Measurements from ENCODE around the gene TXNL4A. TPM values are rescaled to one million over a fixed set of nuclear protein-coding genes. Genes with fewer than 3 reads are reported as not detected.
A peak's percentile ranks its signal among the peaks of the same experiment; 100 is the strongest.

TXNL4A gene
- total RNA-seq, 4 donors from 2014 or later = 18.0 to 47.6 (median 33.6) TPM

GRCh38 chr18:79942786-79943607 lies 45.4 kb downstream of the TXNL4A start:
- no peak for TF ChIP-seq CTCF (IDR thresholded peaks at IDR 0.05)
- no peak for ATAC-seq (ENCODE audit: low FRiP score)
- DNase-seq (ENCODE audit: low spot score) = peak; percentile 18

GRCh38 chr18:79942211-79942610 lies 46.2 kb downstream of the TXNL4A start:
- no peak for TF ChIP-seq CTCF (IDR thresholded peaks at IDR 0.05)
- DNase-seq (ENCODE audit: low spot score) = peak; percentile 3
- no peak for ATAC-seq (ENCODE audit: low FRiP score)

DNA sequence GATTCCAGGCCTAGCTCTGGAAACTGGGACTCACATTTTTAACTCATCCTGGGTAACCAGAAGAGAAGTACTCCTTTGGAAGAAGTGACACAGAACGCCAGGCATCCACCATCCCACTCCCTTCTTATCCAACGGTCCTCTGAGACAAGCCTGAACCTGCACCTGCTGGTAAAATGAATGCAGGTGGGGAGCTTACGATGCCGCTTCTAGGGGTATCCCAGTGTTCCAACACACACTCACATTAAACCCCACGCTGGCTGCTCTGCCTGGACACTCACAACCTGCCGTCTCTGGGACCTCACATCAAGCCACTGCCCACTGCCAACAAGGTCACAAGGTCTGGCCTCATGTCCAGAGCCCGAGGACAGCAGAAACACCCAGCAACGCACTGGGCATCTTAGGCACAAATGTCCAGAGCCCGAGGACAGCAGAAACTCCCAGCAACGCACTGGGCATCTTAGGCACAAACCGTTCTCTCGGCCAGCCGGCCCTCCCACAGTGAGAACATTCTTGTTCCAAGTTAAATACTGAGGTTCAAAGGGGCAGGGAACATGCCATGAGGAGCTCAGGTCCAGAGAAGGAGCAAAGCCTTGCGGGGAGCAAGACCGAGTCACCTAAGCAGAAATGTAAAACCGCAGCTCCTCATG lies 46.8 kb downstream of the TXNL4A start:
- TF ChIP-seq CTCF (IDR thresholded peaks at IDR 0.05) = no peak
- ATAC-seq (ENCODE audit: low FRiP score) (no peak), DNase-seq (ENCODE audit: low spot score) (peak; percentile 10)

DNA sequence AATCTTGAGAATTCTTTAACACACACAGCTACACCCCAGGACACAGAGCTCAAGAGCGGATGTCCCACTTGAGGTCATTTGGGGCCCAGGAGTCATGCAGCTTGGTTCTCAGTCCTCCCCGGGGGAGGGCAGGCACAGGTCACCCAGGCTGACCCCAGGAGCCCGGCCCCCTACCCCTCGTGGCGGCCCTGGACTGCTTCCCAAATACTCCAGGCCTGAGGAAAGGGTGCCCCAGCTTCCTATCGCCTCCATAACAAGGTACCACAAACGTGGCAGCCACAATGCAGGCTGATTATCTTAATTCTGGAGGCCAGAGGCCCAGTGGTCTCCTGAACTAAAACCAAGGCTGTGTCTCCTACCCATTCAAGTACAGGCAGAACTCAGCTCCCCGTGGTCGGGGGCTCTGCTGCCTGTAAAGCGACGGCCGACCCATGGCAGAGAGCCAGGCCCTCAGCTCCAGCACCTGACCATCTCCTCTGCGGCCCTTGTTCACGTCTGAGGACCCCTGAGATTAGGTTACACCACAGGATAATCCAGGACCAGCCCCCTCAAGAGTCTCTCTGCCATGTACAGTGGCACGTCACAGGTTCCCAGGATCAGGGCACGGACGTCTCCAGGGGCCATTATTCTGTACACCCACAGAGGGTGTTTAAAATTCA lies 47.4 kb downstream of the TXNL4A start:
- TF ChIP-seq CTCF (IDR thresholded peaks at IDR 0.05) = no peak
- DNase-seq (ENCODE audit: low spot score) (peak; percentile 17), ATAC-seq (ENCODE audit: low FRiP score) (no peak)

DNA sequence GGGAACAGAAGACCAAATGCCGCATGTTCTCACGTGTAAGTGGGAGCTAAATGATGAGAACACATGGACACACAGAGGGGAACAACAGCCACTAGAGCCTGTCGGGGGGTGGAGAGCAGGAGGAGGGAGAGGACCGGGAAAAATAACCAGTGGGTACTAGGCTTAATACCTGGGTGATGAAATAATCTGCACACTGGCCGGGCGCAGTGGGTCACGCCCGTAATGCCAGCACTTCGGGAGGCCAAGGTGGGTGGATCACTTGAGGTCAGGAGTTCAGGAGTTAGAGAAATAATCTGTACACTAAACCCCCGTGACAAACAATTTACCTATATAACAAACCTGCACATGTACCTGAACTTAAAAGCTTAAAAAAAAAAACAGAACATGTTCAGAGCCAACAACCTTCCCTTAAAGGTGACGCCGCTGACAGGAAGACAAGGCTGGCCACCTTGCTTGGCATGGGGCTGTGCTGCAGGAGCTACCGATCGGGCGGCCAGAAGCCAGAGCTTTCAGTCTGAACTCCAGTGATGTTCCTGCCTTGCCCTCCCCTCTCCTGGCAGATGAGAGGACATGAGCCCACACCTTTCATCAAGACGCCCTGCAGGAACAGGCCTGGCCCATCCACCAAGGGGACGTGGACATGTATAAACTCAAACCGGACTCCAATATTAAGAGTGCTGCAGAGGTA lies 48.1 kb downstream of the TXNL4A start:
- peak; percentile 4 for DNase-seq (ENCODE audit: low spot score)
- ATAC-seq (ENCODE audit: low FRiP score) = no peak
- no peak for TF ChIP-seq CTCF (IDR thresholded peaks at IDR 0.05)

DNA sequence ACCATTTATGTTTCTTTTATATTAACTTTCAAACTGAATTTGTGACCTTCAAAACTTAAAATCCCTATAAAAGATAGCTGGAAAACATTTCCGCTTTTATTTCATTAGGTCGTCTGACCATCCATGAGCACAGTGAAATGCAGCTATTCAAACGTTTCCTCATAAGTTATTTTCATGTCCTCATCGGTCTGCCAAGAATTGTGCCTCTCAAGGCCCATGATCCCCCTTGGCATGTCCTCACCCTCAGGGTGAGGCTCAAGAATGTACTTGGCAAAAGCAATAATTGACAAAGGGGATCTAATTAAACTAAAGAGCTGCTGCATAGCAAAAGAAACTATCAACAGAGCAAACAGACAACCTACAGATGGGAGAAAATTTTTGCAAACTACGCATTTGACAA lies 49.3 kb downstream of the TXNL4A start:
- ATAC-seq (ENCODE audit: low FRiP score) (no peak), DNase-seq (ENCODE audit: low spot score) (no peak)
- TF ChIP-seq CTCF (IDR thresholded peaks at IDR 0.05) = no peak
